ENCODE results near the gene DCAF4. TPM values are rescaled to one million over a fixed set of nuclear protein-coding genes. Genes with fewer than 3 reads are reported as not detected.
"Not testable (repeated sequence)": the region's sequence is repeated elsewhere in the genome, so short reads cannot be mapped to it uniquely, and the experiment has no call there.

The DCAF4 gene
- total RNA-seq, 1 experiment from 2014 or later, result 24.8 TPM

GRCh38 chr14:72925171-72925759 is 999 bp upstream of the DCAF4 start:
- in situ Hi-C loops (cut with HindIII; ENCODE audit: low sequenced_read_pairs), result no loop called here
- no peak for DNase-seq (ENCODE audit: low spot score)

GRCh38 chr14:72925815-72926291 is 411 bp upstream of the DCAF4 start:
- in situ Hi-C loops (cut with HindIII; ENCODE audit: low sequenced_read_pairs), result no loop called here
- no peak for DNase-seq (ENCODE audit: low spot score)

- no peak for DNase-seq (ENCODE audit: low spot score)
- in situ Hi-C loops (cut with HindIII; ENCODE audit: low sequenced_read_pairs), result no loop called here
Observed at GRCh38 chr14:72928872-72929271, 2.6 kb downstream of the DCAF4 start.

GRCh38 chr14:72929316-72930080 is 3.2 kb downstream of the DCAF4 start:
- no peak for DNase-seq (ENCODE audit: low spot score)
- in situ Hi-C loops (cut with HindIII; ENCODE audit: low sequenced_read_pairs), result no loop called here

- no peak for DNase-seq (ENCODE audit: low spot score)
- in situ Hi-C loops (cut with HindIII; ENCODE audit: low sequenced_read_pairs), result no loop called here
Observed at GRCh38 chr14:72932893-72933292, 6.6 kb downstream of the DCAF4 start.

GRCh38 chr14:72939630-72940029 is 13.4 kb downstream of the DCAF4 start:
- in situ Hi-C loops (cut with HindIII; ENCODE audit: low sequenced_read_pairs), result no loop called here
- no peak for DNase-seq (ENCODE audit: low spot score)

- in situ Hi-C loops (cut with HindIII; ENCODE audit: low sequenced_read_pairs), result no loop called here
Observed at GRCh38 chr14:72941286-72941985, 15.2 kb downstream of the DCAF4 start.

GRCh38 chr14:72942934-72943333 is 16.7 kb downstream of the DCAF4 start:
- DNase-seq (ENCODE audit: low spot score), result no peak
- in situ Hi-C loops (cut with HindIII; ENCODE audit: low sequenced_read_pairs), result no loop called here

More at GRCh38 chr14:72941286-72941985, 15.2 kb downstream of the DCAF4 start:
- DNase-seq (ENCODE audit: low spot score), result no peak

- in situ Hi-C loops (cut with HindIII; ENCODE audit: low sequenced_read_pairs), result no loop called here
Observed at GRCh38 chr14:72943876-72944430, 17.7 kb downstream of the DCAF4 start.

GRCh38 chr14:72945356-72946027 is 19.2 kb downstream of the DCAF4 start:
- in situ Hi-C loops (cut with HindIII; ENCODE audit: low sequenced_read_pairs), result no loop called here
- DNase-seq (ENCODE audit: low spot score), result no peak

More at GRCh38 chr14:72943876-72944430, 17.7 kb downstream of the DCAF4 start:
- DNase-seq (ENCODE audit: low spot score), result no peak

GRCh38 chr14:72946491-72946890 is 20.2 kb downstream of the DCAF4 start:
- DNase-seq (ENCODE audit: low spot score), result no peak

GRCh38 chr14:72947366-72948160 is 21.3 kb downstream of the DCAF4 start:
- in situ Hi-C loops (cut with HindIII; ENCODE audit: low sequenced_read_pairs), result no loop called here
- DNase-seq (ENCODE audit: low spot score), result no peak

More at GRCh38 chr14:72946491-72946890, 20.2 kb downstream of the DCAF4 start:
- in situ Hi-C loops (cut with HindIII; ENCODE audit: low sequenced_read_pairs), result no loop called here

- DNase-seq (ENCODE audit: low spot score), result peak; percentile 75
- in situ Hi-C loops (cut with HindIII; ENCODE audit: low sequenced_read_pairs), result no loop called here
Observed at GRCh38 chr14:72948481-72949138, 22.3 kb downstream of the DCAF4 start.

- no peak for DNase-seq (ENCODE audit: low spot score)
- in situ Hi-C loops (cut with HindIII; ENCODE audit: low sequenced_read_pairs), result no loop called here
Observed at GRCh38 chr14:72952171-72952570, 25.9 kb downstream of the DCAF4 start.

- DNase-seq (ENCODE audit: low spot score); in situ Hi-C loops (cut with HindIII; ENCODE audit: low sequenced_read_pairs): not testable (repeated sequence)
Observed at GRCh38 chr14:72956741-72957140, 30.5 kb downstream of the DCAF4 start.

- no peak for DNase-seq (ENCODE audit: low spot score)
- in situ Hi-C loops (cut with HindIII; ENCODE audit: low sequenced_read_pairs), result no loop called here
Observed at GRCh38 chr14:72957213-72957612, 30.9 kb downstream of the DCAF4 start.

GRCh38 chr14:72958548-72958947 is 32.3 kb downstream of the DCAF4 start:
- in situ Hi-C loops (cut with HindIII; ENCODE audit: low sequenced_read_pairs), result no loop called here
- no peak for DNase-seq (ENCODE audit: low spot score)

GRCh38 chr14:72961016-72961415 is 34.8 kb downstream of the DCAF4 start:
- in situ Hi-C loops (cut with HindIII; ENCODE audit: low sequenced_read_pairs); DNase-seq (ENCODE audit: low spot score): not testable (repeated sequence)

All from G401 (cell line).